ENCODE measurements around the gene HDAC4.
A peak's percentile ranks its signal among the peaks of the same experiment; 100 is the strongest.

The HDAC4 gene

DNA sequence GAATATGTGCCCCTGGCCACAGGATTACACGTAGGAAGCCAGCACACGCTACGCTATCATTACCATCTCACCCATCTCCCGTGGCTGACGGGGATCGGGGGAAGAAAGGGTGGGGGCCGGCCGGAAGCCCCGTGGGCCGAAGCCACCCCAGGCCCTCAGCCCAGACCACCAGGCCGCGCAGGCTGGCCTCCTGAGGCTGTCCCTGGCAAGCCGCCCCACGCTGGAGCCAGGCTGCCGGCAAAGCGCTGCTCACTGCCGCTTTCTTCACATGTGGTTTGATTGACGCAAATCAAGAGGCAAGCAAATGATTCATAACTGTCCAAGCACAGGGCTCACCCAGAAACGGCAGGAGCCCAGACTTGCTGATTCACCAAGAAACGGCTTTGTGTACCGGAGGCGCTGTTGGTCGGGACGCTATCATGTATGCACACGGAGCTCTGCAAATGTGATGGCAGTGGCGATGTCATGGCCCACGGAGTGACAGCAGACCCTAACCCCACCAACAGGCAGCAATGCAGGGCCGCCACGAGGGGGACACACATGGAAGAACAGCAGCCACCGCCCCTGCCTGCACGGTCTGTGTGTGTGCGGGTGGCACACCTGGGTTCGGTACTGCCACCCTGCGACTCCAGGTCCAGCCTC, 125.7 kb downstream of the HDAC4 start:
- Histone ChIP-seq H3K27me3 (no peaks in the 10 kb centered on the region), H3K4me1 (ENCODE audit: control insufficient read depth in 1 of 2, insufficient read depth in 1 of 2, low read depth in 1 of 2, low read length in 1 of 2) (peaks cover 74 to 80% of the 10 kb centered on the region in 2 experiments), H3K36me3 (no peaks in the 10 kb centered on the region), H3K9me3 (no peaks in the 10 kb centered on the region), H3K27ac (peak overlapping the region; percentile 78), H3K4me3 (ENCODE audit: low read depth in 1 of 2, low read length in 1 of 2) (peak overlapping the region; percentile 45 to 57)
- TF ChIP-seq, protein P1, sequence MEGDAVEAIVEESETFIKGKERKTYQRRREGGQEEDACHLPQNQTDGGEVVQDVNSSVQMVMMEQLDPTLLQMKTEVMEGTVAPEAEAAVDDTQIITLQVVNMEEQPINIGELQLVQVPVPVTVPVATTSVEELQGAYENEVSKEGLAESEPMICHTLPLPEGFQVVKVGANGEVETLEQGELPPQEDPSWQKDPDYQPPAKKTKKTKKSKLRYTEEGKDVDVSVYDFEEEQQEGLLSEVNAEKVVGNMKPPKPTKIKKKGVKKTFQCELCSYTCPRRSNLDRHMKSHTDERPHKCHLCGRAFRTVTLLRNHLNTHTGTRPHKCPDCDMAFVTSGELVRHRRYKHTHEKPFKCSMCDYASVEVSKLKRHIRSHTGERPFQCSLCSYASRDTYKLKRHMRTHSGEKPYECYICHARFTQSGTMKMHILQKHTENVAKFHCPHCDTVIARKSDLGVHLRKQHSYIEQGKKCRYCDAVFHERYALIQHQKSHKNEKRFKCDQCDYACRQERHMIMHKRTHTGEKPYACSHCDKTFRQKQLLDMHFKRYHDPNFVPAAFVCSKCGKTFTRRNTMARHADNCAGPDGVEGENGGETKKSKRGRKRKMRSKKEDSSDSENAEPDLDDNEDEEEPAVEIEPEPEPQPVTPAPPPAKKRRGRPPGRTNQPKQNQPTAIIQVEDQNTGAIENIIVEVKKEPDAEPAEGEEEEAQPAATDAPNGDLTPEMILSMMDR (IDR thresholded peaks at IDR 0.05), result no peak

DNA sequence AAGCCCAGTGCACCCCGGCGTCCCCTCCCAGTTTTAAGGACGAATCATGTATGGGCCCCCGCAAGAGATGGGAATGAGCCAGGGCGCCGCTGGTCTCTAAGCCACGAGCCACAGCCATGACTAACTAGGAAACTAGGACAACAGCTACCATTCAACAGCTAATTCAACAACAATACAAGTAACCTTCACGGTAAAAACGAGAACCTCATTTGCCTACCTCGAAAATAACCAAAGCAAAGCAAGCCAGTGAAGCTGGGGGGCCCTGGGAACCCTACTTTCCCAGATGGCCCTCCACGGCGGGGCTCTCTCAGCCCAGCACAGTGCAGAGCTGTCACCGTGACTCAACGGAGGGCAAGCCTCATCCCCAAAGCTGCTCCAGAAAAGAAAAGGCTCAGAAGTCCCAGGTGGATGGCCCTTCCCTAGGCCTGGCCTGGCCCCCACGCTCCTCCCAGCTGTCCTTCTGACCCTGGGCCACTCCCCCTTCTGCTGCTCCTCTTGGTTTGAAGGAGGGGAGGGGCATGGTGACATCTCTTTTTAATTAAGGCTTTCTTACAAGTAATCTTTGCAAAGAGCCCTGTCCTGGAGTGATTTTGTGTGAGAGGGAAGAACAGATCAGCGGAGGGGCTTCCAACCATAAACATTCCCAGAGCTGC, 126.3 kb downstream of the HDAC4 start:
- peak overlapping the region; percentile 45 to 57 for H3K4me3 ChIP-seq (ENCODE audit: low read depth in 1 of 2, low read length in 1 of 2)
- TF ChIP-seq, protein P1 (IDR thresholded peaks at IDR 0.05), result no peak
- no peaks in the 10 kb centered on the region for H3K27me3 ChIP-seq
- peaks cover 73 to 80% of the 10 kb centered on the region in 2 experiments for H3K4me1 ChIP-seq (ENCODE audit: control insufficient read depth in 1 of 2, insufficient read depth in 1 of 2, low read depth in 1 of 2, low read length in 1 of 2)
- H3K9me3 ChIP-seq, result no peaks in the 10 kb centered on the region
- H3K27ac ChIP-seq, result peak overlapping the region; percentile 78
- H3K36me3 ChIP-seq, result no peaks in the 10 kb centered on the region

DNA sequence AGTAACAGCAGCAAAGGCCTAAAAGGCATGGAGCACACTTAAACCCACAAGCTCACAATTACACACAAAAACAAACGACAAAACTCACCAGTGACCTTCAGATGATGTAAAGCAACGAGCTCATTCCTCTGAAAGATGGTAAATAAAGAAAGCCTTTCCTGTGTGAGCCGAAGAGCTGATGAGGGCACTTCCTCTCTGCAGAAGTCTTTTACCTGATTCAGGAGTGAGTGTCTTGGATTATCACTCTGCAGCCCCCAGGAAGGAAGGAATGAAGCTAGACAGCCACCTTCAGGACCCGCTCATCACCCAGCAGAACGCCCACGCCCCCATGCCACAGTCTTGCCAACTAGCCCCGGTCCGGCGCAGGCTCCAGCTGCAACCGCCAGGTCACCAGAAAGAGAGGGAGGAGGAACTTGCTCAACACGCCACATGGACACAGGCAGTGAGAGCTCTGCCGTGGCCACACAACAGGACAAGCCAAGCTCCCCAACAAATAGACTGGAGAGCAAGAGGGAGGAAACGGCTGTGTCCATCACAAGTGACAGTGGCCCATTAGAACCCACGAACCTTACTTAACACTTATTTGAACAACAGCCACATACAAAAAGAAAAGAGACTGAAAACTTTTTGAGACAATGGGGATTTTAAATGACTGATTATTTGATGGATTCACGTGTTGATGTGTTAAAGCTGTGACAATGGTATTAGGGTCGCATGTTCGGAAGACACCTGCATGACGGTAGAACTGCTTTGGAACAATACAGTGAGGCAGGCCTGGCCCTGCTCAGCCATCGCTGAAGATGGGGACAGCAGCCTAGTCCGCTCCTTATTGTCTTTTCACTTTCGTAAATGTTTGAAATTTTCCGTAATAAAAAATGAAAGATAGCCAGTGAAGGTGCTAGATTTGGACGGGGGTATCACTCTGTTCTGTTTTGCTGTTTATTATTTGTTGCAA, 127.3 kb downstream of the HDAC4 start:
- peaks cover 74 to 83% of the 10 kb centered on the region in 2 experiments for H3K4me1 ChIP-seq (ENCODE audit: control insufficient read depth in 1 of 2, insufficient read depth in 1 of 2, low read depth in 1 of 2, low read length in 1 of 2)
- H3K4me3 ChIP-seq (ENCODE audit: low read depth in 1 of 2, low read length in 1 of 2), result peak overlapping the region; percentile 48 to 49
- H3K9me3 ChIP-seq, result no peaks in the 10 kb centered on the region
- no peaks in the 10 kb centered on the region for H3K36me3 ChIP-seq
- TF ChIP-seq, protein P1 (IDR thresholded peaks at IDR 0.05), result peak; percentile 25
- H3K27me3 ChIP-seq, result no peaks in the 10 kb centered on the region
- peak overlapping the region; percentile 78 for H3K27ac ChIP-seq

DNA sequence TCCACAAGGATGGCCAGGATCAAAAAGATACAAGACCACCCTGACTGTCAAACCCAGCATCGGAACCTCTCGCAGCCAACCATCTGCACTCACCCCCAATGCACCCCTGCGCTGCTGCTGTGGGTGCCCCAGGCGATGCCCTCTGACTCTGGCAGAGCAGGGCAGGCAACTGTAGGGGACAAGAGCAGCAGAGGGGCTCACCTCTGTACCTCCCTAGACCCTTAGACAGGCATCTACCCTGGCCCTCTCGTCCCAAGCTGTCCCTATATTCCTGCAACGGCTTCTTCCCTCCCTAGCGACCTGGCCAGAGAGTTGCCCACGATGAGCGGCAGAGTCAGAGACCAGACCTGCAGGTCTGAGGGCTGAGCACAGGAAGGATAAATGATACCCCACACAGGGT, 128.2 kb downstream of the HDAC4 start:
- TF ChIP-seq, protein P1 (IDR thresholded peaks at IDR 0.05), result no peak
- peak overlapping the region; percentile 78 for H3K27ac ChIP-seq

DNA sequence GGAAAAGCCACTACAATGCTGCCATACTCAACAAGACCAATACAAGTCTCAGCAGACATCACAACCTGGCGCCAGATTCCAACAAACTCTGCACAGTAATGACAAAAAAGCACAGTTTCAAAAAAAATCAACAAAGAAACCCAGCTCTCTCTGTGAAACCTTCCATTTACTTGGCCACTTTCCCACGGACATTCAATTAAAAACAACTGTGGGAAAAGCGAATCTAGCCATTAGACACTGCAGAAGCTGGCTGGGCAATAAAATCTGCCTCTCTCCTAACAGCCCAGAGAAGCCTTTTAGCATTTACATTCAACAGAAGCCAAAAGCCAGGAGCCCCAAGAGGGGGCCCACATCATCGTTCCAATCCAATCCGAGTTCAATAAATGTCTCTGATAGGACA, 128.9 kb downstream of the HDAC4 start:
- H3K9me3 ChIP-seq, result no peaks in the 10 kb centered on the region
- no peaks in the 10 kb centered on the region for H3K36me3 ChIP-seq
- no peaks in the 10 kb centered on the region for H3K27me3 ChIP-seq
- TF ChIP-seq, protein P1 (IDR thresholded peaks at IDR 0.05), result no peak
- H3K27ac ChIP-seq, result no peak overlapping the region
- H3K4me1 ChIP-seq (ENCODE audit: control insufficient read depth in 1 of 2, insufficient read depth in 1 of 2, low read depth in 1 of 2, low read length in 1 of 2), result peaks cover 86 to 96% of the 10 kb centered on the region in 2 experiments
- H3K4me3 ChIP-seq (ENCODE audit: low read depth in 1 of 2, low read length in 1 of 2), result no peak overlapping the region

More for the DNA sequence above, 128.2 kb downstream of the HDAC4 start:
- H3K4me1 ChIP-seq (ENCODE audit: control insufficient read depth in 1 of 2, insufficient read depth in 1 of 2, low read depth in 1 of 2, low read length in 1 of 2), result peaks cover 84 to 93% of the 10 kb centered on the region in 2 experiments
- no peaks in the 10 kb centered on the region for H3K27me3 ChIP-seq
- H3K4me3 ChIP-seq (ENCODE audit: low read depth in 1 of 2, low read length in 1 of 2), result peak overlapping the region in 1 of 2 experiments; percentile 49
- H3K9me3 ChIP-seq, result no peaks in the 10 kb centered on the region
- no peaks in the 10 kb centered on the region for H3K36me3 ChIP-seq
